ENCODE results near the gene SORCS2. TPM values are rescaled to one million over a fixed set of nuclear protein-coding genes. Genes with fewer than 3 reads are reported as not detected.

SORCS2 gene
- total RNA-seq, 2 experiments from 2014 or later = 0.03 TPM; not detected in 1

DNA sequence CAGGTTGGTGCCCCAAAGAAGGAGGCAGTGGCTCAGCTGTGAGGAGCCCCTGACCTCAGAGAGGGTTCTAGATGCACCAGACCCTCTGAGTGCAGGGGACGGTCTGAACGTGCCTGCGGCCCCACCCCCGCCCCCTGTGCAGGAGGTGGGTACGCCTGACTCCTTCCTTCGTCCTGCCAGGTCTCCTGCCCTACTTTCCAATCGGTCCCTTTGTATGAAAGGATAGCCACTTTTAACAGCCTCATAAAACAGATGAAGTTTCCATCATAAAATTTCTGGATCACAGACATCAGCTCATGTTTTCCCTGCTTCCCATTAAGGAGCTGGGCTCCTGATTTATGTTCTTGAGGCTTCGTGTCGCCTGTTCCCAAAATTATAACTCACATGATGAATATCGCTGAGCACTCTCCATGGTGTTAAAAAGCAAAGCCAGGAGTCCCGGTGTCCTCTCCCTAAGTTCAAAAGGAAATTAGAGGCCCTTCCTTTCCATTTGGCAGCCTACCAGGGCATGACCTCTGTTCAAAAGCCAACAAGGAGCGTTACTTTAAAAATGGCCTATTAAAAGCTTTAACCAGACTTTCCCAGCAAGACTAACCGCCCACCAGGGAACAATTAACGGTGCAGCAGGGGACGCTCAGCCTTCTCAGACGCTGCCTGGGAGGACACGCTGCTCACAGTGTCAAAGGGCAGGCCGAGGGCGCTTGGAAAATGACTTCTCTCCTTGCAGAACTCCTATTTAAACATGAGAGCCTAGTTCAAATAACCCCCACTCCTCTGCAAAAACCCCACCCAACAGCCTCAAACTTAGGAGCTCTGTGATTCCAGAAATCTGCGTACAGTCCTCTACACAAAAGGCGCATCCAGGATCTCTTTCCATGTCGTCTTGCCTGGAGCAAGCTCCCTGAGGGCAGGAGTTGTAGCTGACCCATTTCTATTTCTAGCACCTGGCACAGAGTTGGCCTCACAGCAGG is 565.4 kb downstream of the SORCS2 start:
- H3K4me2 ChIP-seq (ENCODE audit: low read length) = no peak overlapping the region
- H3K9me3 ChIP-seq (ENCODE audit: low read length) = no peaks in the 10 kb centered on the region
- intact Hi-C loops (cut with micrococcal nuclease; ENCODE audit: unreplicated experiment) = no loop called here
- H4K20me1 ChIP-seq (ENCODE audit: insufficient read depth, low read length) = no peaks in the 10 kb centered on the region
- H2AFZ ChIP-seq (ENCODE audit: low read length) = no peak overlapping the region
- POLR2A ChIA-PET = interaction anchor here (0.6 to 1.2 kb wide), 2 partner anchors 21 to 895 kb away, joined by 3 to 4 read pairs; no protein-coding TSS in a partner anchor
- no peak overlapping the region for H3K27ac ChIP-seq (ENCODE audit: low read depth, low read length, poor library complexity, severe bottlenecking)
- BruUV-seq (replicated peaks) = no TSS peak
- CTCF ChIA-PET (ENCODE audit: unreplicated experiment) = no interaction called here
- H3K4me3 ChIP-seq (ENCODE audit: low read depth, low read length, poor library complexity, severe bottlenecking) = no peak overlapping the region
- H3K79me2 ChIP-seq (ENCODE audit: insufficient read depth, low read depth, low read length) = no peaks in the 10 kb centered on the region
- no peaks in the 10 kb centered on the region for H3K9me2 ChIP-seq (ENCODE audit: insufficient read depth, low read length)
- no peak for DNase-seq (ENCODE audit: low spot score)
- TF ChIP-seq, protein P1, sequence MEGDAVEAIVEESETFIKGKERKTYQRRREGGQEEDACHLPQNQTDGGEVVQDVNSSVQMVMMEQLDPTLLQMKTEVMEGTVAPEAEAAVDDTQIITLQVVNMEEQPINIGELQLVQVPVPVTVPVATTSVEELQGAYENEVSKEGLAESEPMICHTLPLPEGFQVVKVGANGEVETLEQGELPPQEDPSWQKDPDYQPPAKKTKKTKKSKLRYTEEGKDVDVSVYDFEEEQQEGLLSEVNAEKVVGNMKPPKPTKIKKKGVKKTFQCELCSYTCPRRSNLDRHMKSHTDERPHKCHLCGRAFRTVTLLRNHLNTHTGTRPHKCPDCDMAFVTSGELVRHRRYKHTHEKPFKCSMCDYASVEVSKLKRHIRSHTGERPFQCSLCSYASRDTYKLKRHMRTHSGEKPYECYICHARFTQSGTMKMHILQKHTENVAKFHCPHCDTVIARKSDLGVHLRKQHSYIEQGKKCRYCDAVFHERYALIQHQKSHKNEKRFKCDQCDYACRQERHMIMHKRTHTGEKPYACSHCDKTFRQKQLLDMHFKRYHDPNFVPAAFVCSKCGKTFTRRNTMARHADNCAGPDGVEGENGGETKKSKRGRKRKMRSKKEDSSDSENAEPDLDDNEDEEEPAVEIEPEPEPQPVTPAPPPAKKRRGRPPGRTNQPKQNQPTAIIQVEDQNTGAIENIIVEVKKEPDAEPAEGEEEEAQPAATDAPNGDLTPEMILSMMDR (conservative IDR thresholded peaks at IDR 0.05; ENCODE audit: low read length) = no peak
- no peak for TF ChIP-seq EZH2phosphoT487 (IDR thresholded peaks at IDR 0.05; ENCODE audit: borderline replicate concordance, low read depth, low read length)
- peaks cover 8% of the 10 kb centered on the region for H3K4me1 ChIP-seq (ENCODE audit: insufficient read depth, low read length, poor library complexity, severe bottlenecking)
- no peaks in the 10 kb centered on the region for H3K36me3 ChIP-seq (ENCODE audit: insufficient read depth, low read length)

DNA sequence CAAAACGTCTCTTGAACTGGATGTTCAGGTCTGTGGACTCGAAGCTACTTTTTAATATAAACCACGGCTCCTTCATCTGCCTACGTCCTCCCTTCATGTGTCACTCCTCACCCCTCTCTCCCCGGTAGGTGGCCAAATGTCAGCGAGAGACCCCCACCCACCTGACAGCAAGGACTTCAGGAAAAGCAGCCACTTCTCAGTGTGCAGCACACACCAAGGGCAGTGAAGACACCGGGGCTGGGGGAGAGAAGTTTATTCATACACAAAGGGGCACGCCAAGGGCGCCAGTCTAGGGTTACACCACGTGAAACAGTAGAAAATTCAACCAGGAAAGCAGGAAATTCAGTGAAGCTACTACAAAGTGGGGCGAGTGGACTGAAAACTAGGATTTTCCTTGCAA is 566.1 kb downstream of the SORCS2 start:
- Histone ChIP-seq H3K36me3 (ENCODE audit: insufficient read depth, low read length) (no peaks in the 10 kb centered on the region), H3K27ac (ENCODE audit: low read depth, low read length, poor library complexity, severe bottlenecking) (no peak overlapping the region), H3K4me1 (ENCODE audit: insufficient read depth, low read length, poor library complexity, severe bottlenecking) (peaks cover 8% of the 10 kb centered on the region), H3K9me3 (ENCODE audit: low read length) (no peaks in the 10 kb centered on the region), H3K4me2 (ENCODE audit: low read length) (no peak overlapping the region), H3K9me2 (ENCODE audit: insufficient read depth, low read length) (no peaks in the 10 kb centered on the region), H4K20me1 (ENCODE audit: insufficient read depth, low read length) (no peaks in the 10 kb centered on the region), H2AFZ (ENCODE audit: low read length) (peak overlapping the region; percentile 78; the same call in 1 of the 2 replicates), H3K4me3 (ENCODE audit: low read depth, low read length, poor library complexity, severe bottlenecking) (no peak overlapping the region), H3K79me2 (ENCODE audit: insufficient read depth, low read depth, low read length) (no peaks in the 10 kb centered on the region)
- no peak for DNase-seq (ENCODE audit: low spot score)
- TF ChIP-seq, protein P1 (conservative IDR thresholded peaks at IDR 0.05; ENCODE audit: low read length) = no peak
- no peak for TF ChIP-seq EZH2phosphoT487 (IDR thresholded peaks at IDR 0.05; ENCODE audit: borderline replicate concordance, low read depth, low read length)
- intact Hi-C loops (cut with micrococcal nuclease; ENCODE audit: unreplicated experiment) = no loop called here
- ChIA-PET POLR2A (interaction anchor here (1.2 kb wide), 1 partner anchor 21 kb away, joined by 4 read pairs; no protein-coding TSS in a partner anchor), CTCF (ENCODE audit: unreplicated experiment) (no interaction called here)
- BruUV-seq (replicated peaks) = no TSS peak

Data from OCI-LY7 (cell line).